Upper lobe of right lung (tissue), 1 donor: ENCODE data around the gene SHE. TPM values are rescaled to one million over a fixed set of nuclear protein-coding genes. Genes with fewer than 3 reads are reported as not detected.

ENCODE experiments used
- ATAC-seq: fragments of 200-7000 bp; cut with Tn5 transposase; one replicate; pipeline ENCODE4 v1.9.1; 2020; ENCODE audit warnings: mild to moderate bottlenecking, moderate library complexity
- DNase-seq: peaks from one replicate; pipeline ENCODE4 v3.0.0-alpha.2; 2020
- H3K27ac ChIP-seq: fragments of 200-600 bp; one replicate; pipeline ENCODE4 v1.8.0; 2022
- H3K27me3 ChIP-seq: fragments of 200-600 bp; one replicate; pipeline ENCODE4 v1.8.0; 2022; ENCODE audit warnings: mild to moderate bottlenecking
- H3K36me3 ChIP-seq: fragments of 200-600 bp; one replicate; pipeline ENCODE4 v1.8.0; 2022
- H3K4me1 ChIP-seq: fragments of 200-600 bp; one replicate; pipeline ENCODE4 v1.8.0; 2022
- H3K4me3 ChIP-seq: fragments of 200-600 bp; one replicate; pipeline ENCODE4 v1.8.0; 2022; ENCODE audit warnings: mild to moderate bottlenecking
- H3K9me3 ChIP-seq: fragments of 200-600 bp; one replicate; pipeline ENCODE4 v1.8.0; 2022
- intact Hi-C: fragments of 100-400 bp; cut with DNase I; formaldehyde crosslinking; loops from one replicate; pipeline ENCODE4 v1.11.0; 2022
- total RNA-seq: library from RNA; stranded (reverse); fragmentation: NEBNext Ultra II Directional; extraction: Animal tissue kit (Norgen Biotek cat#: 25700); gene quantifications from one replicate; pipeline ENCODE4 v1.2.1, GENCODE V29; 2021
- TF ChIP-seq, protein P1 (sequence below): fragments of 200-600 bp; IDR thresholded peaks from one replicate; pipeline ENCODE4 v1.8.0; 2022; ENCODE audit warnings: antibody characterized with exemption
- donor health status: DM: no; HTN: yes; CAD: no; lungs with severe emphysema.

The SHE gene
- total RNA-seq, 1 donor from 2014 or later = 48.3 TPM

DNA sequence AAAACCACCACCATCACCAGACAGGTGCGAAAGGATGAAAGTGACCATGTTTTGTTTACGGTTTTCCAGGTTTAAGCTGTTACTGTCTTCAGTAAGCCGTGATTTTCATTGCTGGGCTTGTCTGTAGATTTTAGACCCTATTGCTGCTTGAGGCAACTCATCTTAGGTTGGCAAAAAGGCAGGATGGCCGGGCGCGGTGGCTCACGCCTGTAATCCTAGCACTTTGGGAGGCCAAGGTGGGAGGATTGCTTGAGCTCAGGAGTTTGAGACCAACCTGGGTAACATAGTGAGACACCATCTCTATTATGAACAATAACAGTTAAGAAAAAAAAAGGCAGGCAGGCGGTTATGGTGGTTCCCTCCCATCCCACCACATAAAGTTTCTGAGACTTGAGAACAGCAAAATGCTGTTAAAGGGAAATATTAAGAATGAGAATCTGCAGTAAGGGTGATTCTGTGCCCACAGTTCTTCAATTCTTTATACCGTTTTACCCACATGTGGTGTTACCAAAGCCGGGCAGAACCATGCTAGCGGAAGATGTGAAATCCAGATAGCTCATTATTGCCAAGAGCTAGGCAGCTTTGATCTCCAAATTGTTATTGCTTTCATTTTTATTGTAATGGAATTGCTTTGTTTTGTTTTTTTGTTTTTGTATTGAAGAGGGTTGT lies 34.6 kb downstream of the SHE start:
- DNase-seq (peak; percentile 36), ATAC-seq (no peak)
- Histone ChIP-seq H3K9me3 (no peaks in the 10 kb centered on the region), H3K4me1 (peaks cover 20% of the 10 kb centered on the region), H3K36me3 (peaks cover 8% of the 10 kb centered on the region), H3K27ac (no peak overlapping the region), H3K27me3 (no peaks in the 10 kb centered on the region), H3K4me3 (no peak overlapping the region)
- intact Hi-C loops = no loop called here
- TF ChIP-seq, protein P1, sequence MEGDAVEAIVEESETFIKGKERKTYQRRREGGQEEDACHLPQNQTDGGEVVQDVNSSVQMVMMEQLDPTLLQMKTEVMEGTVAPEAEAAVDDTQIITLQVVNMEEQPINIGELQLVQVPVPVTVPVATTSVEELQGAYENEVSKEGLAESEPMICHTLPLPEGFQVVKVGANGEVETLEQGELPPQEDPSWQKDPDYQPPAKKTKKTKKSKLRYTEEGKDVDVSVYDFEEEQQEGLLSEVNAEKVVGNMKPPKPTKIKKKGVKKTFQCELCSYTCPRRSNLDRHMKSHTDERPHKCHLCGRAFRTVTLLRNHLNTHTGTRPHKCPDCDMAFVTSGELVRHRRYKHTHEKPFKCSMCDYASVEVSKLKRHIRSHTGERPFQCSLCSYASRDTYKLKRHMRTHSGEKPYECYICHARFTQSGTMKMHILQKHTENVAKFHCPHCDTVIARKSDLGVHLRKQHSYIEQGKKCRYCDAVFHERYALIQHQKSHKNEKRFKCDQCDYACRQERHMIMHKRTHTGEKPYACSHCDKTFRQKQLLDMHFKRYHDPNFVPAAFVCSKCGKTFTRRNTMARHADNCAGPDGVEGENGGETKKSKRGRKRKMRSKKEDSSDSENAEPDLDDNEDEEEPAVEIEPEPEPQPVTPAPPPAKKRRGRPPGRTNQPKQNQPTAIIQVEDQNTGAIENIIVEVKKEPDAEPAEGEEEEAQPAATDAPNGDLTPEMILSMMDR = no peak

DNA sequence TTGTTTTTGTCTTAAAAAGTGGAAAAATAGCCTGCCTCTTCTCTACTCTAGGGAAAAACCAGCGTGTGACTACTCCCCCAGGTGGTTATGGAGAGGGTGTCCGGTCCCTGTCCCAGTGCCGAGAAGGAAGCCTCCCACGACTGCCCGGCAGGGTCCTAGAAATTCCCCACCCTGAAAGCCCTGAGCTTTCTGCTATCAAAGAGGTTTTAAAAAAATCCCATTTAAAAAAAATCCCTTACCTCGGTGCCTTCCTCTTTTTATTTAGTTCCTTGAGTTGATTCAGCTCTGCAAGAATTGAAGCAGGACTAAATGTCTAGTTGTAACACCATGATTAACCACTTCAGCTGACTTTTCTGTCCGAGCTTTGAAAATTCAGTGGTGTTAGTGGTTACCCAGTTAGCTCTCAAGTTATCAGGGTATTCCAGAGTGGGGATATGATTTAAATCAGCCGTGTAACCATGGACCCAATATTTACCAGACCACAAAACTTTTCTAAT lies 35.2 kb downstream of the SHE start:
- Histone ChIP-seq H3K4me3 (no peak overlapping the region), H3K27ac (peak overlapping the region; percentile 17), H3K4me1 (peaks cover 26% of the 10 kb centered on the region), H3K9me3 (no peaks in the 10 kb centered on the region), H3K36me3 (peaks cover 8% of the 10 kb centered on the region), H3K27me3 (no peaks in the 10 kb centered on the region)
- no peak for ATAC-seq
- intact Hi-C loops = no loop called here
- peak; percentile 45 for DNase-seq
- TF ChIP-seq, protein P1 = peak; percentile 15

DNA sequence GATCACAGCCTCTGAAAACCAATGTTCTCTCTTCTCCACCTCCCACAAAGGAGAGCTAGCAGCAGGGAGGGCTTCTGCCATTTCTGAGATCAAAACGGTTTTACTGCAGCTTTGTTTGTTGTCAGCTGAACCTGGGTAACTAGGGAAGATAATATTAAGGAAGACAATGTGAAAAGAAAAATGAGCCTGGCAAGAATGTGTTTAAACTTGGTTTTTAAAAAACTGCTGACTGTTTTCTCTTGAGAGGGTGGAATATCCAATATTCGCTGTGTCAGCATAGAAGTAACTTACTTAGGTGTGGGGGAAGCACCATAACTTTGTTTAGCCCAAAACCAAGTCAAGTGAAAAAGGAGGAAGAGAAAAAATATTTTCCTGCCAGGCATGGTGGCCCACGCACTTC lies 36.0 kb downstream of the SHE start:
- peak overlapping the region; percentile 17 for H3K27ac ChIP-seq
- H3K4me1 ChIP-seq = peaks cover 30% of the 10 kb centered on the region
- no peaks in the 10 kb centered on the region for H3K9me3 ChIP-seq
- DNase-seq (no peak), ATAC-seq (no peak)
- TF ChIP-seq, protein P1 = no peak
- peaks cover 13% of the 10 kb centered on the region for H3K36me3 ChIP-seq
- intact Hi-C loops = no loop called here
- H3K27me3 ChIP-seq = no peaks in the 10 kb centered on the region
- no peak overlapping the region for H3K4me3 ChIP-seq

DNA sequence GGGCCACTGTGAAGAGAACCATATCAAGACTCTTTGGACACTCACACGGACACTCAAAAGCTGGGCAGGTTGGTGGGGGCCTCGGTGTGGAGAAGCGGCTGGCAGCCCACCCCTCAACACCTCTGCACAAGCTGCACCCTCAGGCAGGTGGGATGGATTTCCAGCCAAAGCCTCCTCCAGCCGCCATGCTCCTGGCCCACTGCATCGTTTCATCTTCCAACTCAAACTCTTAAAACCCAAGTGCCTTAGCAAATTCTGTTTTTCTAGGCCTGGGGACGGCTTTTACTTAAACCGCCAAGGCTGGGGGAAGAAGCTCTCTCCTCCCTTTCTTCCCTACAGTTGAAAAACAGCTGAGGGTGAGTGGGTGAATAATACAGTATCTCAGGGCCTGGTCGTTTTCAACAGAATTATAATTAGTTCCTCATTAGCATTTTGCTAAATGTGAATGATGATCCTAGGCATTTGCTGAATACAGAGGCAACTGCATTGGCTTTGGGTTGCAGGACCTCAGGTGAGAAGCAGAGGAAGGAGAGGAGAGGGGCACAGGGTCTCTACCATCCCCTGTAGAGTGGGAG lies 36.5 kb downstream of the SHE start:
- TF ChIP-seq, protein P1 = no peak

DNA sequence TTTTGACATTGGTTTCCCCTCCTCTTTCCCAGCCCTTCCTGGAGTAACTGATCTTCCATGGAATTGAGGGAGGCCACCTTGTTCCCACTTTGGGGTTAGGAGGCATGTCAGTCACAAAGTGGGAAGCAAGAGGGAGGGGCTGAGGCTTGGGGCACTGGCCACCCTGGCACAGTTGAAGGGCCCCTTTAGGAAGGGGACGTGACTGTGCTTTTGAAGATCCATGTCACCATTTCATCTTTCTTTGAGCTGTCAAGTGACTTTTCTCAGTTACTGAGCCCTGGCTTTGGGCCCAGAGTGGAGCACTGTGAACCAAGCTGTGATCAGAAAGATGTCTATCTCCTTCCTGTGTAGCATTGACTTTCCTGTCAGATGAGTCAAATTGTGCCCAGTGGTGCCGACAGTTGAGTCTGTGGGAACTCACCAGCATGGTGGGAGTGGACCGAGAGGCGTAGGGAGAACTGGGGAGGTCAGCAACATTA lies 38.7 kb downstream of the SHE start:
- Histone ChIP-seq H3K9me3 (no peaks in the 10 kb centered on the region), H3K4me3 (no peak overlapping the region), H3K27me3 (no peaks in the 10 kb centered on the region), H3K27ac (peak overlapping the region; percentile 74), H3K36me3 (peaks cover 23% of the 10 kb centered on the region), H3K4me1 (peaks cover 30% of the 10 kb centered on the region)
- no peak for DNase-seq
- ATAC-seq = peak; percentile 64
- intact Hi-C loops = no loop called here
- TF ChIP-seq, protein P1 = no peak

More for the DNA sequence above, 36.5 kb downstream of the SHE start:
- Histone ChIP-seq H3K4me1 (peaks cover 30% of the 10 kb centered on the region), H3K36me3 (peaks cover 15% of the 10 kb centered on the region), H3K27ac (no peak overlapping the region), H3K27me3 (no peaks in the 10 kb centered on the region), H3K4me3 (no peak overlapping the region), H3K9me3 (no peaks in the 10 kb centered on the region)
- DNase-seq (peak; percentile 32), ATAC-seq (no peak)
- intact Hi-C loops = no loop called here
